Calu3 (cell line): ENCODE measurements around the gene ITGB2. TPM values are rescaled to one million over a fixed set of nuclear protein-coding genes. Genes with fewer than 3 reads are reported as not detected.

Experiments used
- BruUV-seq: library from RNA; stranded (reverse); fragments of 400-500 nt; replicated peaks from 2 replicates; lab custom pipeline; 2021; lab: Mats Ljungman, UMichigan
- CTCF ChIA-PET: fragments of 300-600 bp; sonication (Branson Sonifier 250); formaldehyde crosslinking; loops from one replicate; lab custom pipeline; 2022; ENCODE audit warnings: antibody characterized with exemption; lab: Charles Lee
- DNase-seq: peaks from one replicate; pipeline ENCODE4 v3.0.0; 2022
- H3K27ac Mint-ChIP-seq: one replicate; pipeline ENCODE4 v1.8.0; 2022; ENCODE audit warnings: mixed read lengths; ENCODE audit not compliant: unreplicated experiment
- H3K27me3 Mint-ChIP-seq: one replicate; pipeline ENCODE4 v1.8.0; 2022; ENCODE audit warnings: mixed read lengths; ENCODE audit not compliant: unreplicated experiment
- H3K36me3 Mint-ChIP-seq: one replicate; pipeline ENCODE4 v1.8.0; 2022; ENCODE audit warnings: mild to moderate bottlenecking, moderate library complexity, mixed read lengths; ENCODE audit not compliant: insufficient read depth, unreplicated experiment
- H3K4me1 Mint-ChIP-seq: one replicate; pipeline ENCODE4 v1.8.0; 2022; ENCODE audit warnings: mild to moderate bottlenecking, low read depth, mixed read lengths; ENCODE audit not compliant: unreplicated experiment
- H3K4me3 Mint-ChIP-seq: one replicate; pipeline ENCODE4 v1.8.0; 2022; ENCODE audit warnings: mild to moderate bottlenecking, low read depth, moderate library complexity, mixed read lengths; ENCODE audit not compliant: unreplicated experiment
- H3K9me3 Mint-ChIP-seq: one replicate; pipeline ENCODE4 v1.8.0; 2022; ENCODE audit warnings: low read depth, mixed read lengths; ENCODE audit not compliant: unreplicated experiment
- CTCF ChIP-seq: fragments of 200-600 bp; IDR thresholded peaks from one replicate; pipeline ENCODE4 v1.8.0; 2022; ENCODE audit warnings: antibody characterized with exemption; ENCODE audit not compliant: unreplicated experiment
- intact Hi-C: fragments of 100-400 bp; cut with micrococcal nuclease; formaldehyde crosslinking; loops from one replicate; pipeline ENCODE4 v1.10.0; 2022; ENCODE audit not compliant: unreplicated experiment
- total RNA-seq: library from RNA; stranded (reverse); gene quantifications from 2 replicates; pipeline ENCODE4 v1.2.3, GENCODE V29; 2022

Gene ITGB2
- total RNA-seq, 1 experiment from 2014 or later: 0.42 TPM

GRCh38 chr21:44890338-44890931 is 30.3 kb downstream of the ITGB2 start:
- Mint-ChIP-seq H3K4me1 (no peaks in the 10 kb centered on the region), H3K27me3 (peaks cover 33% of the 10 kb centered on the region), H3K27ac (no peak overlapping the region), H3K9me3 (no peaks in the 10 kb centered on the region), H3K36me3 (peaks cover 4% of the 10 kb centered on the region), H3K4me3 (no peak overlapping the region)
- CTCF ChIA-PET: no interaction called here
- TF ChIP-seq CTCF: no peak
- no TSS peak for BruUV-seq
- no peak for DNase-seq
- intact Hi-C loops: no loop called here

GRCh38 chr21:44889625-44890337 is 30.9 kb downstream of the ITGB2 start:
- intact Hi-C loops: no loop called here
- peaks cover 33% of the 10 kb centered on the region for H3K27me3 Mint-ChIP-seq

GRCh38 chr21:44888581-44889550 is 31.8 kb downstream of the ITGB2 start:
- Mint-ChIP-seq H3K27ac (no peak overlapping the region), H3K4me1 (no peaks in the 10 kb centered on the region), H3K36me3 (peaks cover 4% of the 10 kb centered on the region), H3K9me3 (no peaks in the 10 kb centered on the region), H3K4me3 (no peak overlapping the region), H3K27me3 (peaks cover 26% of the 10 kb centered on the region)
- CTCF ChIA-PET: no interaction called here
- no peak for DNase-seq
- BruUV-seq: no TSS peak
- no peak for TF ChIP-seq CTCF
- intact Hi-C loops: no loop called here

More at GRCh38 chr21:44889625-44890337, 30.9 kb downstream of the ITGB2 start:
- BruUV-seq: no TSS peak
- no peak for DNase-seq
- Mint-ChIP-seq H3K9me3 (no peaks in the 10 kb centered on the region), H3K27ac (no peak overlapping the region), H3K4me1 (no peaks in the 10 kb centered on the region), H3K36me3 (peaks cover 4% of the 10 kb centered on the region), H3K4me3 (no peak overlapping the region)
- no peak for TF ChIP-seq CTCF
- CTCF ChIA-PET: interaction anchor here (0.5 kb wide), 1 partner anchor 38 kb away, joined by 5 read pairs; no protein-coding TSS in a partner anchor

- Mint-ChIP-seq H3K27me3 (peaks cover 17% of the 10 kb centered on the region), H3K9me3 (no peaks in the 10 kb centered on the region), H3K36me3 (peaks cover 4% of the 10 kb centered on the region), H3K27ac (no peak overlapping the region), H3K4me3 (no peak overlapping the region), H3K4me1 (no peaks in the 10 kb centered on the region)
- no peak for DNase-seq
- CTCF ChIA-PET: no interaction called here
- BruUV-seq: no TSS peak
- no peak for TF ChIP-seq CTCF
- intact Hi-C loops: no loop called here
Observed at GRCh38 chr21:44887807-44888580, 32.7 kb downstream of the ITGB2 start.
